ENCODE data around the gene DSG4.

Gene DSG4

DNA sequence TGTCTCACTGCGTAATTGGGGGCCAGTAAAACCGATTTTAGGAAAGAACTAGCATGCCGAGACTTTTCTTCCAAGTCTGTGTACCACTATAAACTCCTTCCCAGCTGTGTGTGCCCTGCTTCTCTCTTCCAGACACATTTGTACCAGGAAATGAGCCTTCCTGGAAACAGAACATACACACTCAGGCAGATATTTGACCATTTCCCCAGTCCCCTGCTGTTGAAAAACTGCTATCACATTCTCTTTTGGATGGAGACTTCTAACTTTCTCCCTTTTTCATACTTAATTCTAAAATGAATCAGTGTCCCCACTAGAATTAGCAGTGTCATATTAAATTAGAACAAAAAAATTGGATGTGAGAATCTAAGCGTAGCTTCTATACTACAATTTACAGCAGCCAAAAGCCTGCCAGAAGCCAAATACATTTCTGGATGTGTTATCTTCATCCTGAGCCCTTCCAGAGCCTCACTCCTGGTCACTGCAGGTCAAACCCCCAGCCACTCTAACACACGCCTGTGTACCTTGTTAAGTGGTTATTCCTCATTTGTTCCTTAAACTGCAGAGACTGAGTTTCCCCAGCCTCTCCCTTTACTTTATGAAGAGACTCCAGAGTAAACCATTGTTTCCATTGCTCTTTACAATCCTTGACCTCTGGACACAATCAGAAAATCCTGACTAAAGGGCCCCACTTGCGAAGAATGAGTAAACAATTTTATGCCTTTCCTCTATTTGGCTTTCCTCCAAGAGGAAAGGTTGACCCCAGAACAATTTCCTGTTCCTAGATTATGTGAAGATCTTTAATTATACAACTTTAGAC is 20.4 kb downstream of the DSG4 start:
- TF ChIP-seq, protein P1, sequence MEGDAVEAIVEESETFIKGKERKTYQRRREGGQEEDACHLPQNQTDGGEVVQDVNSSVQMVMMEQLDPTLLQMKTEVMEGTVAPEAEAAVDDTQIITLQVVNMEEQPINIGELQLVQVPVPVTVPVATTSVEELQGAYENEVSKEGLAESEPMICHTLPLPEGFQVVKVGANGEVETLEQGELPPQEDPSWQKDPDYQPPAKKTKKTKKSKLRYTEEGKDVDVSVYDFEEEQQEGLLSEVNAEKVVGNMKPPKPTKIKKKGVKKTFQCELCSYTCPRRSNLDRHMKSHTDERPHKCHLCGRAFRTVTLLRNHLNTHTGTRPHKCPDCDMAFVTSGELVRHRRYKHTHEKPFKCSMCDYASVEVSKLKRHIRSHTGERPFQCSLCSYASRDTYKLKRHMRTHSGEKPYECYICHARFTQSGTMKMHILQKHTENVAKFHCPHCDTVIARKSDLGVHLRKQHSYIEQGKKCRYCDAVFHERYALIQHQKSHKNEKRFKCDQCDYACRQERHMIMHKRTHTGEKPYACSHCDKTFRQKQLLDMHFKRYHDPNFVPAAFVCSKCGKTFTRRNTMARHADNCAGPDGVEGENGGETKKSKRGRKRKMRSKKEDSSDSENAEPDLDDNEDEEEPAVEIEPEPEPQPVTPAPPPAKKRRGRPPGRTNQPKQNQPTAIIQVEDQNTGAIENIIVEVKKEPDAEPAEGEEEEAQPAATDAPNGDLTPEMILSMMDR (IDR thresholded peaks at IDR 0.05; ENCODE audit: low read depth, low read length), result no peak
- DNase-seq (ENCODE audit: extremely low read depth, low read depth), result no peak

DNA sequence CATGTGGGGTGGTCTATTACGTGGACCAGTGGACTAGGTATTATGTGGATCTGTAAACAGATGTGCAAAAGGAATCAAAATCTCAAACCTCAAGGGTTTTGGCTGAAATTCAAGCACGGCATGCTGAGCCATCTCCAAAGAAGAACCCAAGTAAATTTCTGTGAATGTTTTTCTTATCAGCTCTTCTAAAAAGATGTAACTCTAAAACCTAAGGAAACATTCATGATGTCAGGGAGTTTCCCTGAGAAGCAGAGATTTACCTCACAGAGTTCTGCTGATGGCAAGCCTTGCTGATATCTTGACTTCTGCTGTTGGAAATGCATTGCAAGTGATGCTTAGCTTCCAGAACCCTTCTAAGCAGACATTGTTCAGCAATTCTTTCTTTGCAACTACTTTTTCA is 21.6 kb downstream of the DSG4 start:
- TF ChIP-seq, protein P1 (IDR thresholded peaks at IDR 0.05; ENCODE audit: low read depth, low read length), result no peak
- no peak for DNase-seq (ENCODE audit: extremely low read depth, low read depth)

DNA sequence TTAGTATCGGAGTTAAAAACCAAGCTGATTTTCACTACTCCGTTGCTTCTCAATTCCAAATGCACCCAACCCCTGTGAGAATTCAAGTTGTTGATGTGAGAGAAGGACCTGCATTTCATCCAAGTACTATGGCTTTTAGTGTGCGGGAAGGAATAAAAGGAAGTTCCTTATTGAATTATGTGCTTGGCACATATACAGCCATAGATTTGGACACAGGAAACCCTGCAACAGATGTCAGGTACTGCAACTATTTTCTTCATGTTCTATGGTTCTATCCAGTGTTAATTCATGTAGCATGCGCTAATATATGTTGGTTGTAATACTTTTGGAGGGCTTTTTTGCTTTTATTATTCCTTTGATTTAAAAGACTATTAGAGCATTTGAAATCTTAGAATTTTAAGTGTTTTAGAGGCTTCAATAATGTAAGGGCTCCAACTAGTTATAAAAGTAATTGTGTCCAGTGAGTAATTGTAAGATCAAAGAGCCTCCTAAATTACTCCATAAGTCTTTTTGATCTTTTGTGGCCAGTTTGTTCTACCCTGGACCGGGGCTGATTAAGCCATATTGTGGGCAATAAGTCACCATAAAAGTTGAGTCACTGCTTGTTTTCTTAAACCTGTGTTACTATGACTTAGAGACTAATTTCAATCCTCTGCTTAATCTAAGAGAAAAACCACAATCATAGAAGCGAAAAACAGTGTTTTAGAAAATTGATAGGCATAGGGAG is 22.9 kb downstream of the DSG4 start:
- TF ChIP-seq, protein P1 (IDR thresholded peaks at IDR 0.05; ENCODE audit: low read depth, low read length), result no peak
- DNase-seq (ENCODE audit: extremely low read depth, low read depth), result no peak

DNA sequence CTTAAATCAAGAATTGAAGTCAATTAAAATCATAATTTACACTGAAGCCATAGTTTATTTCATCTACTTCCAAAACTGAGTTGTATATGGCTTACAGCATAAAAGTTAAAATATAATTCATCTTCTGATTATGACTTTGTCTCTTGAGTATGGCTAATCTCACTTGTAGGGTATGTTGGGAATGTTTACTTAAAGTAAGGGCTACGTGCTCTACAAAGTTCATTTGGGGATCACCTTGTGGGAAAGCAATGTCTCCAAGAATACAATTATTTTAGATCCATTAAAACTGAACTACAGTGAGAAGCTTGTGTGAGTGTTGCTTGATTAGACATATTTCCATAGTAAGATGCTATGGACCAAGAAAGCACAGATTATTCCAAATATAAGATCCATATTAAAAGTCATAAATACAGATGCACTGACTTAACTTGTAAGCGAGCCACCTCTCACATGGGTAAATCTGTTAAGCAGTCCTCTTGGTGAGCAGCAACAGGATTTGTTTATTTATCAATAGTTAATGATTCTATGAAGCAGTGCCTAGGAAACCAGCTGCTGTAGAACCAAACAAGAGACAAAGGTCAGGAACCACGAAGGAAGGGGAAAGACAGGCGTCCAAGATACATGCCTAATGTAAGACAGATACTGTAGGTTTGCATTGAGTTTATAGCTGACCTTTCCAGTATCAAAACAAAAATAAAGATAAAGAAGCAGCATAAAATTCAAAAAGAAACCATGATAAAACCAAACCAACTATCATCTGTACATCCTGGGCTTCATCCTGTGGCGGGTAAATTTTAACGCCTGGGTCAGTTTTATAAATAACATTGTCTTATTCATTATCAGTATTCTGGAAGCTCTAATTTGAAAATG is 24.8 kb downstream of the DSG4 start:
- TF ChIP-seq, protein P1 (IDR thresholded peaks at IDR 0.05; ENCODE audit: low read depth, low read length), result no peak

DNA sequence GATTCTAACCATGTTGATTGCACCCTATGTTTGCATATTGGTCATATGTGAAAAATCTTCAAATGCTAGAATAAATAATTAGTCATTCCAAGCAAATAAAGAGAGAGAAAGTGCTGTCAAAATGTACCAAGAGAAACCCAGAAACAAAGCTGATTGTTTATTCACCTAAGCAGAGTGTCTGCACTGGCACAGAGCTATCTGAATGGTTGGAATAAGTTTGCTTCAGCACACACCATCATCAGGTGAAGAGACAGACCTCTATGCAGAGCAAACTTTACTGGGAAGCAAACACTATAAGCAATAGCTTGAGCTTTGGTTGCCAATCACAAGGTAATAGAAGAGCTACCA is 25.4 kb downstream of the DSG4 start:
- TF ChIP-seq, protein P1 (IDR thresholded peaks at IDR 0.05; ENCODE audit: low read depth, low read length), result no peak
- DNase-seq (ENCODE audit: extremely low read depth, low read depth), result no peak

More for the DNA sequence above, 24.8 kb downstream of the DSG4 start:
- no peak for DNase-seq (ENCODE audit: extremely low read depth, low read depth)

DNA sequence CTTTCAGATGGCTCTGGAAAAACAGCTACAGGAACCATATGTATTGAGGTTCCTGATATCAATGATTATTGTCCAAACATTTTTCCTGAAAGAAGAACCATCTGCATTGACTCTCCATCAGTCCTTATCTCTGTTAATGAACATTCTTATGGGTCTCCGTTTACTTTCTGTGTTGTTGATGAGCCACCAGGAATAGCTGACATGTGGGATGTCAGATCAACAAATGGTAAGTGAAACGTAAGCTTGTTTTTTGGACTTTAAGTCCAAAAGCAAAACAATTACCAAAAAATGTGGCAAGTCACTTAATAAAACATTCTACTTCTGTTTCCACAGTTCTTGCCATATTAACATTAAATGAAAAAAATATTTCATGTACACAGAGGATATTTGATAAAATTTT is 26.8 kb downstream of the DSG4 start:
- DNase-seq (ENCODE audit: extremely low read depth, low read depth), result no peak
- TF ChIP-seq, protein P1 (IDR thresholded peaks at IDR 0.05; ENCODE audit: low read depth, low read length), result no peak
